PC-3 (cell line): ENCODE results near the gene SIN3B.

ENCODE experiments used
- EZH2 ChIP-seq: fragments of 300-600 bp; sonication (generic); IDR thresholded peaks from one replicate; pipeline ENCODE4 v1.6.1; 2017; ENCODE audit warnings: antibody characterized with exemption, mild to moderate bottlenecking, low read length; ENCODE audit not compliant: unreplicated experiment
- EZH2phosphoT487 ChIP-seq: fragments of 300-600 bp; sonication (generic); IDR thresholded peaks from 2 replicates; pipeline ENCODE4 v1.6.1; 2018; ENCODE audit warnings: mild to moderate bottlenecking, antibody characterized with exemption, low read length, borderline replicate concordance
- TF ChIP-seq, protein P1 (sequence below): fragments of 300-600 bp; sonication (generic); conservative IDR thresholded peaks from 2 replicates; pipeline ENCODE4 v1.5.1; 2017; ENCODE audit warnings: antibody characterized with exemption, low read depth, mild to moderate bottlenecking, low read length

DNA sequence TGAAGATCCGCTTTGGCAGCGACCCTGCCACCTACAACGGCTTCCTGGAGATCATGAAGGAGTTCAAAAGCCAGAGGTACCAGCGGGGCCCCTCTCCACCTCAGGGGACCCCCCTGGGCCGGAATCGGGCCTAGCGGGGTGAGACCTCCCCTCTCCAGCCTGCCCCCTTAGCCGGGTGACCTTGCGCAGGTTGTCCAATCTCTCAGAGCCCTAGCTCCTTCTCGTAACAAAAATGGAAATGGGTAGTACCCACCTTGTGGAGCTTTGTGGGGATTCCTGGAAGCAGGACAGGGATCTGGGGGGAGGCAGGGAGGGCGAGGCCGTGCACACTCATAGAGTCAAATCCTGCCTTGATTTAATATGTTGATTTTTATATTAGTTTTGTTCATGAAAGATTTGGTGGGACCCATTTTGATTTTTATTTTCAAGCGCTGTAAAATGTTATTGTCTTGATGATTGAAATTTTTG, 658 bp downstream of the SIN3B start:
- TF ChIP-seq, protein P1, sequence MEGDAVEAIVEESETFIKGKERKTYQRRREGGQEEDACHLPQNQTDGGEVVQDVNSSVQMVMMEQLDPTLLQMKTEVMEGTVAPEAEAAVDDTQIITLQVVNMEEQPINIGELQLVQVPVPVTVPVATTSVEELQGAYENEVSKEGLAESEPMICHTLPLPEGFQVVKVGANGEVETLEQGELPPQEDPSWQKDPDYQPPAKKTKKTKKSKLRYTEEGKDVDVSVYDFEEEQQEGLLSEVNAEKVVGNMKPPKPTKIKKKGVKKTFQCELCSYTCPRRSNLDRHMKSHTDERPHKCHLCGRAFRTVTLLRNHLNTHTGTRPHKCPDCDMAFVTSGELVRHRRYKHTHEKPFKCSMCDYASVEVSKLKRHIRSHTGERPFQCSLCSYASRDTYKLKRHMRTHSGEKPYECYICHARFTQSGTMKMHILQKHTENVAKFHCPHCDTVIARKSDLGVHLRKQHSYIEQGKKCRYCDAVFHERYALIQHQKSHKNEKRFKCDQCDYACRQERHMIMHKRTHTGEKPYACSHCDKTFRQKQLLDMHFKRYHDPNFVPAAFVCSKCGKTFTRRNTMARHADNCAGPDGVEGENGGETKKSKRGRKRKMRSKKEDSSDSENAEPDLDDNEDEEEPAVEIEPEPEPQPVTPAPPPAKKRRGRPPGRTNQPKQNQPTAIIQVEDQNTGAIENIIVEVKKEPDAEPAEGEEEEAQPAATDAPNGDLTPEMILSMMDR, result no peak
- TF ChIP-seq EZH2phosphoT487 (no peak), EZH2 (no peak)
